UCSD-AML1 (cell line): ENCODE results near the gene FAM13A.

Experiments used
- DNase-seq: peaks from one replicate; lab custom pipeline; 2025; ENCODE audit not compliant: unreplicated experiment; lab: John Stamatoyannopoulos, UW

Gene FAM13A

GRCh38 chr4:88690355-88690754 is 366.6 kb downstream of the FAM13A start:
- DNase-seq: no peak

- DNase-seq: no peak
Measured at GRCh38 chr4:88681209-88681608, 375.8 kb downstream of the FAM13A start.
